Measurements from ENCODE around the gene IGSF9.

- no peak for TF ChIP-seq CTCF (IDR thresholded peaks at IDR 0.05; ENCODE audit: insufficient read depth, low read depth, low read length)
- TF ChIP-seq EZH2 (IDR thresholded peaks at IDR 0.05; ENCODE audit: insufficient read depth, low read length): no peak
Observed at GRCh38 chr1:159938905-159939677, 6.3 kb downstream of the IGSF9 start.
